HepG2 (cell line): Measurements from ENCODE around the gene TELO2. TPM values are rescaled to one million over a fixed set of nuclear protein-coding genes. Genes with fewer than 3 reads are reported as not detected.
A peak's percentile ranks its signal among the peaks of the same experiment; 100 is the strongest.

Source experiments
- FOXA1 ChIP-seq, 2 experiments: fragments of 450-650 bp in 1 of 2; sonication (generic) in 1 of 2; formaldehyde crosslinking in 1 of 2; IDR thresholded peaks; 2 replicates each; pipeline versions ENCODE4 v1.4.0 to v1.6.1; 2016 to 2020; ENCODE audit warnings: missing genetic modification reagents in 1 of 2
- FOXC1 ChIP-seq: sonication (generic); formaldehyde crosslinking; IDR thresholded peaks from 2 replicates; pipeline ENCODE4 v1.8.0; 2022; ENCODE audit warnings: mild to moderate bottlenecking, missing genetic modification reagents, borderline replicate concordance
- FOXO1 ChIP-seq: sonication (generic); formaldehyde crosslinking; IDR thresholded peaks from 2 replicates; pipeline ENCODE4 v1.4.0; 2020; ENCODE audit warnings: missing genetic modification reagents
- GFI1 ChIP-seq: sonication (generic); formaldehyde crosslinking; IDR thresholded peaks from 2 replicates; pipeline ENCODE4 v1.5.0; 2020; ENCODE audit warnings: missing genetic modification reagents, mild to moderate bottlenecking, borderline replicate concordance
- MAFG ChIP-seq: sonication (generic); formaldehyde crosslinking; IDR thresholded peaks from 2 replicates; pipeline ENCODE4 v1.5.1; 2020; ENCODE audit warnings: mild to moderate bottlenecking, missing genetic modification reagents
- MAZ ChIP-seq, 2 experiments: sonication (generic) in 1 of 2; formaldehyde crosslinking in 1 of 2; IDR thresholded peaks; 2 replicates each; pipeline versions ENCODE4 v1.5.0 to v1.6.1; 2012 to 2020; ENCODE audit warnings: low read depth in 2 of 2, mild to moderate bottlenecking in 2 of 2, borderline replicate concordance in 1 of 2, improper control_type of control experiment in 1 of 2, low read length in 1 of 2, missing genetic modification reagents in 1 of 2, moderate library complexity in 1 of 2
- NFAT5 ChIP-seq: sonication (generic); formaldehyde crosslinking; IDR thresholded peaks from 2 replicates; pipeline ENCODE4 v1.4.0; 2020; ENCODE audit warnings: missing genetic modification reagents
- NFATC3 ChIP-seq: sonication (generic); formaldehyde crosslinking; IDR thresholded peaks from 2 replicates; pipeline ENCODE4 v1.5.1; 2020; ENCODE audit warnings: mild to moderate bottlenecking, missing genetic modification reagents
- POLR2AphosphoS2 ChIP-seq: IDR thresholded peaks from 2 replicates; pipeline ENCODE4 v1.6.1; 2011; ENCODE audit warnings: low read depth, low read length, improper control_type of control experiment
- ZNF274 ChIP-seq: sonication (generic); formaldehyde crosslinking; IDR thresholded peaks from 2 replicates; pipeline ENCODE4 v1.5.1; 2020; ENCODE audit warnings: mild to moderate bottlenecking, missing genetic modification reagents
- ZNF777 ChIP-seq: sonication (generic); formaldehyde crosslinking; IDR thresholded peaks from 2 replicates; pipeline ENCODE4 v1.4.0; 2020; ENCODE audit warnings: missing genetic modification reagents
- ZNF790 ChIP-seq: sonication (generic); formaldehyde crosslinking; IDR thresholded peaks from 2 replicates; pipeline ENCODE4 v1.8.0; 2022; ENCODE audit warnings: missing genetic modification reagents, mild to moderate bottlenecking, borderline replicate concordance
- polyA plus RNA-seq, 8 experiments: library from polyadenylated mRNA; depleted of rRNA in 3 of 8; stranded (reverse) in 7 of 8; unstranded in 1 of 8; fragments of >200 nt; fragmentation: Illumina TruSeq in 4 of 8; extraction: Trizol in 4 of 8; gene quantifications; 2 replicates each; pipeline versions ENCODE4 v1.2.1 to v1.2.3, GENCODE V29; 2011 to 2016; ENCODE audit warnings: low read depth in 4 of 8, missing spikeins in 1 of 8, mixed read lengths in 1 of 8; ENCODE audit not compliant: insufficient read depth in 1 of 8
- total RNA-seq, 5 experiments: library from RNA; depleted of rRNA; stranded (reverse); fragments of >200 nt; fragmentation: Illumina TruSeq; extraction: Trizol; gene quantifications; 2 replicates each; pipeline ENCODE4 v1.2.3, GENCODE V29; 2016; ENCODE audit warnings: low read depth in 1 of 5
- TF ChIP-seq, protein P1 (sequence below), 2 experiments: sonication (generic) in 1 of 2; formaldehyde crosslinking in 1 of 2; IDR thresholded peaks; 2 replicates each; pipeline versions ENCODE4 v1.4.0 to v1.6.1; 2016 to 2020; ENCODE audit warnings: borderline replicate concordance in 1 of 2, low read depth in 1 of 2, mild to moderate bottlenecking in 1 of 2, missing genetic modification reagents in 1 of 2
- TF ChIP-seq, protein P2 (sequence below): sonication (generic); formaldehyde crosslinking; IDR thresholded peaks from 2 replicates; pipeline ENCODE4 v1.4.0; 2020; ENCODE audit warnings: mild to moderate bottlenecking, missing genetic modification reagents
- TF ChIP-seq, protein P3 (sequence below): sonication (generic); formaldehyde crosslinking; IDR thresholded peaks from 2 replicates; pipeline ENCODE4 v1.9.0; 2022; ENCODE audit warnings: missing genetic modification reagents, mild to moderate bottlenecking, borderline replicate concordance
- TF ChIP-seq, protein P4 (sequence below): sonication (generic); formaldehyde crosslinking; IDR thresholded peaks from 2 replicates; pipeline ENCODE4 v1.5.0; 2020; ENCODE audit warnings: mild to moderate bottlenecking, low read depth, missing genetic modification reagents, borderline replicate concordance

The TELO2 gene
- total and polyA plus RNA-seq, 2 of the 13 experiments (the other 11 are each of a cell fraction or from before 2014, with no cell fraction given), result 10.1 to 17.9 TPM

DNA sequence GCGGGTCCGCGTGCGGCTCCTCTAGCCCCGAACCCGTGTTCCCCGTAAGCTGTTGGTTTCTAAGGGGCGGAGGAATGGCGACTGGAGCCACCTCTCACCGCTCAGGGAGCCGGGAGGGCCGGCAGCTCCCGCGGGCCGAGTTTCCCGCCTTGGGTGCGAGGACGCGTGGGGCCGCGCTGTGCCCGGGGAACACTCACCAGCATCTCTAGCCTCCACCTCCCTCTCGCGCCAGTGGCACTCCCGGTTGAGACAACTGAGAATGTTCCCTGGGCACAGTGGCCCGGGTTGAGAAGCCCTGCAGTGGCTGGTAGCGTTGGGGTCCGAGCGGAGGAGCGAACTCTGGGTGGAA, 560 bp downstream of the TELO2 start (continued):
- TF ChIP-seq, protein P1, sequence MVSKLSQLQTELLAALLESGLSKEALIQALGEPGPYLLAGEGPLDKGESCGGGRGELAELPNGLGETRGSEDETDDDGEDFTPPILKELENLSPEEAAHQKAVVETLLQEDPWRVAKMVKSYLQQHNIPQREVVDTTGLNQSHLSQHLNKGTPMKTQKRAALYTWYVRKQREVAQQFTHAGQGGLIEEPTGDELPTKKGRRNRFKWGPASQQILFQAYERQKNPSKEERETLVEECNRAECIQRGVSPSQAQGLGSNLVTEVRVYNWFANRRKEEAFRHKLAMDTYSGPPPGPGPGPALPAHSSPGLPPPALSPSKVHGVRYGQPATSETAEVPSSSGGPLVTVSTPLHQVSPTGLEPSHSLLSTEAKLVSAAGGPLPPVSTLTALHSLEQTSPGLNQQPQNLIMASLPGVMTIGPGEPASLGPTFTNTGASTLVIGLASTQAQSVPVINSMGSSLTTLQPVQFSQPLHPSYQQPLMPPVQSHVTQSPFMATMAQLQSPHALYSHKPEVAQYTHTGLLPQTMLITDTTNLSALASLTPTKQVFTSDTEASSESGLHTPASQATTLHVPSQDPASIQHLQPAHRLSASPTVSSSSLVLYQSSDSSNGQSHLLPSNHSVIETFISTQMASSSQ (IDR thresholded peaks at IDR 0.05; ENCODE audit: low read depth), result no peak
- TF ChIP-seq, protein P1 (CRISPR knock-in tag; IDR thresholded peaks at IDR 0.05; ENCODE audit: borderline replicate concordance), result no peak
- TF ChIP-seq GFI1 (CRISPR knock-in tag) (peak; percentile 4; the same call in 1 of the 2 replicates), MAFG (CRISPR knock-in tag) (no peak), ZNF790 (CRISPR knock-in tag) (peak; percentile 20; the same call in 1 of the 2 replicates), NFAT5 (CRISPR knock-in tag) (no peak), NFATC3 (CRISPR knock-in tag) (no peak), MAZ (IDR thresholded peaks at IDR 0.05; ENCODE audit: borderline replicate concordance, low read depth, low read length) (no peak), MAZ (CRISPR knock-in tag; IDR thresholded peaks at IDR 0.05; ENCODE audit: low read depth) (no peak), POLR2AphosphoS2 (no peak), ZNF777 (peak; percentile 12; the same call in 1 of the 2 replicates), FOXA1 (IDR thresholded peaks at IDR 0.05) (no peak), FOXA1 (CRISPR knock-in tag; IDR thresholded peaks at IDR 0.05) (no peak), FOXO1 (CRISPR knock-in tag) (no peak), ZNF274 (CRISPR knock-in tag) (no peak), FOXC1 (CRISPR knock-in tag) (no peak)
- TF ChIP-seq, protein P2, sequence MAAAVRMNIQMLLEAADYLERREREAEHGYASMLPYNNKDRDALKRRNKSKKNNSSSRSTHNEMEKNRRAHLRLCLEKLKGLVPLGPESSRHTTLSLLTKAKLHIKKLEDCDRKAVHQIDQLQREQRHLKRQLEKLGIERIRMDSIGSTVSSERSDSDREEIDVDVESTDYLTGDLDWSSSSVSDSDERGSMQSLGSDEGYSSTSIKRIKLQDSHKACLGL, result 0 out of 2 replicates have a peak, but pooled peaks have one; percentile 42
- TF ChIP-seq, protein P3, sequence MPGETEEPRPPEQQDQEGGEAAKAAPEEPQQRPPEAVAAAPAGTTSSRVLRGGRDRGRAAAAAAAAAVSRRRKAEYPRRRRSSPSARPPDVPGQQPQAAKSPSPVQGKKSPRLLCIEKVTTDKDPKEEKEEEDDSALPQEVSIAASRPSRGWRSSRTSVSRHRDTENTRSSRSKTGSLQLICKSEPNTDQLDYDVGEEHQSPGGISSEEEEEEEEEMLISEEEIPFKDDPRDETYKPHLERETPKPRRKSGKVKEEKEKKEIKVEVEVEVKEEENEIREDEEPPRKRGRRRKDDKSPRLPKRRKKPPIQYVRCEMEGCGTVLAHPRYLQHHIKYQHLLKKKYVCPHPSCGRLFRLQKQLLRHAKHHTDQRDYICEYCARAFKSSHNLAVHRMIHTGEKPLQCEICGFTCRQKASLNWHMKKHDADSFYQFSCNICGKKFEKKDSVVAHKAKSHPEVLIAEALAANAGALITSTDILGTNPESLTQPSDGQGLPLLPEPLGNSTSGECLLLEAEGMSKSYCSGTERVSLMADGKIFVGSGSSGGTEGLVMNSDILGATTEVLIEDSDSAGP (CRISPR knock-in tag), result no peak
- TF ChIP-seq, protein P4, sequence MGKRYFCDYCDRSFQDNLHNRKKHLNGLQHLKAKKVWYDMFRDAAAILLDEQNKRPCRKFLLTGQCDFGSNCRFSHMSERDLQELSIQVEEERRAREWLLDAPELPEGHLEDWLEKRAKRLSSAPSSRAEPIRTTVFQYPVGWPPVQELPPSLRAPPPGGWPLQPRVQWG (CRISPR knock-in tag), result no peak
